Retinal pigment epithelial cell (primary cell): ENCODE results near the gene SLFN14.

Experiments
- DNase-seq: peaks from one replicate; pipeline ENCODE4 v3.0.0-alpha.2; 2010; ENCODE audit warnings: low read depth
- H3K4me3 ChIP-seq: 2 replicates; pipeline ENCODE4 v1.5.1; 2011; ENCODE audit warnings: mild to moderate bottlenecking, low read length, control low read depth, moderate library complexity
- TF ChIP-seq, protein P1 (sequence below): conservative IDR thresholded peaks from 2 replicates; pipeline ENCODE4 v1.5.1; 2011; ENCODE audit warnings: low read depth, low read length, control low read depth, inconsistent platforms

The SLFN14 gene

DNA sequence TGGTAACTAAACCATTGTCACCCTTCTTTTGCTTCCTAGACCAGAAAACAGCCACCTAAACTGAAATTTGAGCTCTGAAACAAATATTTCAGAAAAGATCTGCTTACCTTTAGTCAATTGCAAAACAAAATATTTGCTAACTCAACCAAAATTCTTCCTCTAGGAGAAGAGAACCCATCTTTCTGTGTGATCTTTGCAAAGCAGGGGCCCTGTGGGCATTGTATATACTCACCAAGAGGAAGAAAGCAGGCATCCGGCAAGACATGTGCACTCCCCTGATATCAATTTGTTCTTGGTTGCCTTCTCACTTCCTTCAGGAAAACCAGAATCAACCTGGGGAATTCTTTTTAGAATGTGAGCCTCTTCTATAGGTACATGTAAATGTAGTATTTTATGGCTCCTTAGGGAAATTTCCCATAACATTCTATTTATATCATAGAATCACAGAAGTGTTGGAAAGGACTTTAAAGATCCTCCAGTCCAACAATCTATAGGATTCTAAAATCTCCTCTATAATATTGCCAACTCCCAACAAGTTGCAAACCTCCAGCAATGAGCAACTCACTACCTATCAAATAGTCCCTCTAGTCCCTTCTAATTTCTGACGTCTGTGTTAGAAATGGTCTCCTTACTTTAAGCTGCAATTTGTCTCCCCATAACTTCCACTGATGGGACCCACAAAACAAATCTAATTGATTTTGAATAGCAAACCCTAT, 966 bp downstream of the SLFN14 start:
- H3K4me3 ChIP-seq: no peak overlapping the region
- DNase-seq: no peak
- TF ChIP-seq, protein P1, sequence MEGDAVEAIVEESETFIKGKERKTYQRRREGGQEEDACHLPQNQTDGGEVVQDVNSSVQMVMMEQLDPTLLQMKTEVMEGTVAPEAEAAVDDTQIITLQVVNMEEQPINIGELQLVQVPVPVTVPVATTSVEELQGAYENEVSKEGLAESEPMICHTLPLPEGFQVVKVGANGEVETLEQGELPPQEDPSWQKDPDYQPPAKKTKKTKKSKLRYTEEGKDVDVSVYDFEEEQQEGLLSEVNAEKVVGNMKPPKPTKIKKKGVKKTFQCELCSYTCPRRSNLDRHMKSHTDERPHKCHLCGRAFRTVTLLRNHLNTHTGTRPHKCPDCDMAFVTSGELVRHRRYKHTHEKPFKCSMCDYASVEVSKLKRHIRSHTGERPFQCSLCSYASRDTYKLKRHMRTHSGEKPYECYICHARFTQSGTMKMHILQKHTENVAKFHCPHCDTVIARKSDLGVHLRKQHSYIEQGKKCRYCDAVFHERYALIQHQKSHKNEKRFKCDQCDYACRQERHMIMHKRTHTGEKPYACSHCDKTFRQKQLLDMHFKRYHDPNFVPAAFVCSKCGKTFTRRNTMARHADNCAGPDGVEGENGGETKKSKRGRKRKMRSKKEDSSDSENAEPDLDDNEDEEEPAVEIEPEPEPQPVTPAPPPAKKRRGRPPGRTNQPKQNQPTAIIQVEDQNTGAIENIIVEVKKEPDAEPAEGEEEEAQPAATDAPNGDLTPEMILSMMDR: no peak

DNA sequence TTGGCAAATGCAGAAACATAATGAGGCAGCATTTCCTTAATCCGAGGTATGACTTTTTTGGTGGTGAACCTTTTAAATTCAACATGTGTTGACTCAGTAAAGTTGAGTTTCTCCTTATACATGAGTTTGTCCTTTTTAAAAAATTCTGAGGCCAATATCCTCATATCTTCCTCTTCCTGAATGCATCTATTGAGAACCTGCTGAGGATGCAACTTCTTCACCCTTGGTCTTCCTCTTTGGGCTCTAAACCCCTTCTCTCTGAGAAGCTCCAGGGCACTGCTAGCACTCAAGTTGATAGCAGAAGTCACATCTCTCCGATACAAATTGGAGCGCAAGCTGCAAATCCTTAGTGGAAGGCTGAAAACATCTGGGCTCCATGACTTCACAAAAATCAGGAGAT, 3.3 kb downstream of the SLFN14 start:
- TF ChIP-seq, protein P1: no peak
- H3K4me3 ChIP-seq: no peak overlapping the region
- no peak for DNase-seq

DNA sequence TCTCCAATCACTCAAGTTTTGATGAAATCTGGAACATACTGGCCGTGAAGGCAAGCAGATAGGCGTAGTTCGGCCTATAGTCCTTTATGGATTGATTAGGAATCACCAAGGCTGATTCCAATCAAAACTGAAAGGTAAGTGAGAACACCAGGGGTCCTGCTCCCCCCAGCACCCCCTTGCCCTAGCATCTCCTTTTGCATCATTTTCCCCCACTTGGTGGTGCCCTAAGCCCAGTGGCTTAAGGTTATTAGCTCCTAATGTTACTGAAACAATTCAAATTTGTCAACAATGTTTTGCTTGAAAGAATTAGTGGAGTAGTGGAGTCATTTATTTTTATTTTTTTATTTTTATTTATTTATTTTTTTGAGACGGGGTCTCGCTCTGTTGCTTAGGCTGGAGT, 4.9 kb downstream of the SLFN14 start:
- TF ChIP-seq, protein P1: peak; percentile 18
- DNase-seq: no peak
- no peak overlapping the region for H3K4me3 ChIP-seq

DNA sequence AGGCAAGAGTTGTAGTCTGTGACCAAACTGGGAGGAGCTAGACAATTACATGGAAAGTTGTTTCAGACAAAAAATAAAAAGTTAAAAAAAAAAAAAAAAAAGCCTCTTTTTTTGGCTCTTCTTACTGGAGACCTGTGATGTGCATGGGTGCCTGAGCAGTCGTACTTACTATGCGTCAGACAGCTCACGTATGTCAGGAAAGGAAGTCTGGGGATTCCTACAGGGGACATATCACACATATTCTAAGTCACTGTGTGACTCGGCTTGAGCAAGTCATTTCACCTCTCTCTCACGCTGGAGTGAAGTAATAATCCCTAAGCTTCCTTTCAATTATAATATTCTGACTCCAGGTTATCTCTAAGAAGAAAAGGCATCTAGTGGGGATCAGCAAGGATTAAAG, 6.0 kb downstream of the SLFN14 start:
- DNase-seq: no peak
- TF ChIP-seq, protein P1: no peak
- H3K4me3 ChIP-seq: no peak overlapping the region

DNA sequence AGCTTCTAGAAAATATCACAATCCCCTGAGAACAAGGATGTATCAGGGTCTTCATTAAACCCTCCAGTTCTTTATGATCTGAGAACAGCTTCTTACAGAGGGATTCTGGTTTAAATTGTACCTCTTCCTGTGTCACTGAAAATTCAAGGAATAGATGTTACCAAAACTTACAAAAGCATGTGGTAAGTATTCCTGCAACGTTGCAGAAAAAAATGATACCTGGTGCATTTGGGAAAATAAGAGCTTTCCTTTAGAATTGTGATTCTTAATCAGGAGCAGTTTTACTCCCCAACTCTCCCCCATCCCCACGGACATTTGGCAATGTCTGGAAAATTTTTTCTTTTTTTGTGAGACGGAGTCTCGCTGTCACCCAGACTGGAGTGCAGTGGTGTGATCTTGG, 7.3 kb downstream of the SLFN14 start:
- DNase-seq: no peak
- TF ChIP-seq, protein P1: no peak
- H3K4me3 ChIP-seq: no peak overlapping the region

DNA sequence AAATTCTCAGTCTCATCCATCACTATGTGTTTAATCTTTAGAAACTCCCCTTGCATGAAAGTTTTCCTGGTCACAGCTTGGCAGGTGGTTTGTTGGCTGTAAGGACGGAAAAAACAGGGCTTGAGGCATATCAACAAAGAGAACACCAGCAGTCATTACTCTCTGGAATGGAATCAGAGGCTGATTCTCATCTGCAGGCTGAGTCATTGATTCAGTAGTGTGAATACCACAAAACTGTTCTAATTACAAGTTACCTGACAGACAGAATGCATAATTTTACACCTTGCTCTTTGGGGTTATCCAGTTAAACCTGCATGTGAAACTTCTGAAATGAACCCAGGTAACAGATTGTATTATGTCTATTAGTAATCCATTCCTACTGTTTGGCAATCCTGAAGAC, 11.6 kb downstream of the SLFN14 start:
- no peak overlapping the region for H3K4me3 ChIP-seq
- DNase-seq: no peak
- TF ChIP-seq, protein P1: no peak

DNA sequence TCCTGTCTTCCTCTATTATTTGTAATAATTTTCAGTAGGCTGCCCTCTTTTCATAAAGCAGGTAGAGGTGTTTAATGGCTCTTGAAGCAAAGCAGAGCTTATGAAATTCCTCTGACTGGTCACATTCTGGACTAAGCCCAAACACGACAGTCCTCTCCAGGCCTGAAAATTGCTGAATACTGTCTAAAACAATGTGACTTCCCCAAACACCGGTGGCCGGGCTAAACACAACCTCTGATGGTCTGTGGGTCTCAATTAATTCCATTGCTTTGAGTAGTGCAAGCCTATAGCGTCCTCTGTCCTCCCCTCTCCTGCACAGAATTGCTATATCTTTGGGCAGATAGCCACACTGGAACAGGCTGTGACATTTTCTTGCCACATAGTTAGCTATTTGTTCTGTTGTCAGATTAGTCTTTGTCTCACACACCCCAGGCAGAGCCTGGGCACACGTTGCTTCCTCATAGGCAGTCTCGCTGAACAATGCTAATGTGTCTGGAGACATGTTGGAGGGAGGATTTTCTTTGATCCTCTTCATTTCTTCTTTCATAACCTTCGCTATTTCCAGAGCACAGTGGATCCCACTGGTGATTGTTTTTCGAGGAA, 12.3 kb downstream of the SLFN14 start:
- TF ChIP-seq, protein P1: no peak
- no peak overlapping the region for H3K4me3 ChIP-seq
- no peak for DNase-seq
